Gastrocnemius medialis (tissue), 4 donors: ENCODE measurements around the gene LRRC51. TPM values are rescaled to one million over a fixed set of nuclear protein-coding genes. Genes with fewer than 3 reads are reported as not detected.

Source experiments
- ATAC-seq, 2 donors: fragments of 150-250 bp; one replicate each; pipeline ENCODE4 v1.9.1; 2016
- DNase-seq, 2 donors: peaks; one replicate each; pipeline ENCODE4 v3.0.0-alpha.2; 2019
- H3K27ac ChIP-seq, 4 donors: fragments of 200-600 bp; sonication (generic); 1 replicate in 1 of 4; 2 replicates in 3 of 4; pipeline ENCODE4 v1.5.1; 2016 to 2018; ENCODE audit warnings: mild to moderate bottlenecking in 2 of 4, moderate library complexity in 1 of 4
- H3K27me3 ChIP-seq, 3 donors: fragments of 200-600 bp; sonication (generic) in 2 of 3; 1 replicate in 1 of 3; 2 replicates in 2 of 3; pipeline versions ENCODE4 v1.5.1 to v1.6.0; 2016 to 2019; ENCODE audit warnings: mild to moderate bottlenecking in 1 of 3, moderate library complexity in 1 of 3
- H3K36me3 ChIP-seq, 2 donors: fragments of 200-600 bp; sonication (generic) in 1 of 2; one replicate each; pipeline ENCODE4 v1.5.1; 2017 to 2018
- H3K4me1 ChIP-seq, 2 donors: fragments of 200-600 bp; sonication (generic) in 1 of 2; one replicate each; pipeline ENCODE4 v1.5.1; 2016 to 2017; ENCODE audit warnings: mild to moderate bottlenecking in 2 of 2
- H3K4me3 ChIP-seq, 4 donors: fragments of 200-600 bp; sonication (generic) in 3 of 4; 1 replicate in 1 of 4; 2 replicates in 3 of 4; pipeline ENCODE4 v1.5.1; 2016 to 2019; ENCODE audit warnings: mild to moderate bottlenecking in 2 of 4
- H3K9me3 ChIP-seq, 3 donors: fragments of 200-600 bp; sonication (generic) in 2 of 3; 1 replicate in 1 of 3; 2 replicates in 2 of 3; pipeline ENCODE4 v1.5.1; 2016 to 2019
- CTCF ChIP-seq, 5 experiments: fragments of 450-650 bp in 3 of 5; fragments of 200-600 bp in 2 of 5; sonication (generic) in 2 of 5; IDR thresholded peaks in 4 of 5; conservative IDR thresholded peaks in 1 of 5; 1 replicate in 4 of 5; 2 replicates in 1 of 5; pipeline ENCODE4 v1.5.1; 2016 to 2019; ENCODE audit warnings: antibody characterized with exemption in 5 of 5, mild to moderate bottlenecking in 3 of 5, moderate library complexity in 3 of 5
- POLR2A ChIP-seq, 2 donors: fragments of 450-650 bp; IDR thresholded peaks; one replicate each; pipeline ENCODE4 v1.6.1; 2017; ENCODE audit warnings: antibody characterized with exemption in 2 of 2, mild to moderate bottlenecking in 2 of 2, moderate library complexity in 2 of 2
- in situ Hi-C, 4 donors: fragments of 200-750 bp; cut with MboI; loops; one replicate each; pipeline versions ENCODE4 v1.15.0 to v1.8.0; 2017; ENCODE audit warnings: low sequenced_read_pairs in 4 of 4
- intact Hi-C: fragments of 100-400 bp; cut with DNase I; formaldehyde crosslinking; loops from one replicate; pipeline ENCODE4 v1.15.1; 2023; ENCODE audit warnings: low total_unique reads
- total RNA-seq, 4 donors: library from RNA; depleted of rRNA; stranded (reverse); fragments of >200 nt; gene quantifications; one replicate each; pipeline versions ENCODE4 v1.1.0 to v1.2.3, GENCODE V29; 2016

The LRRC51 gene
- total RNA-seq, 4 donors from 2014 or later, result 3.6 to 9.5 (median 5.3) TPM

GRCh38 chr11:72067266-72067665 lies 13.4 kb upstream of the LRRC51 start:
- Histone ChIP-seq H3K27me3 (no peaks in the 10 kb centered on the region), H3K4me3 (no peak overlapping the region), H3K27ac (peak overlapping the region in 2 of 4 donors; percentile 5 to 8), H3K9me3 (no peaks in the 10 kb centered on the region), H3K36me3 (no peaks in the 10 kb centered on the region), H3K4me1 (peaks cover 31 to 52% of the 10 kb centered on the region in 2 donors)
- intact Hi-C loops (no loop called here), in situ Hi-C loops (no loop called here)
- ATAC-seq (no peak), DNase-seq (no peak)
- no peak for TF ChIP-seq POLR2A (IDR thresholded peaks at IDR 0.05)
- no peak for TF ChIP-seq CTCF (IDR thresholded peaks at IDR 0.05 in 4 of 5, conservative IDR thresholded peaks at IDR 0.05 in 1 of 5)

- Histone ChIP-seq H3K4me1 (peaks cover 31 to 52% of the 10 kb centered on the region in 2 donors), H3K4me3 (no peak overlapping the region), H3K9me3 (no peaks in the 10 kb centered on the region), H3K36me3 (no peaks in the 10 kb centered on the region), H3K27me3 (no peaks in the 10 kb centered on the region), H3K27ac (no peak overlapping the region)
- intact Hi-C loops (no loop called here), in situ Hi-C loops (no loop called here)
- ATAC-seq (no peak), DNase-seq (no peak)
- no peak for TF ChIP-seq CTCF (IDR thresholded peaks at IDR 0.05 in 4 of 5, conservative IDR thresholded peaks at IDR 0.05 in 1 of 5)
These were observed 13.0 kb upstream of the LRRC51 start for GRCh38 chr11:72067676-72068075.

- Histone ChIP-seq H3K4me3 (peak overlapping the region in 2 of 4 donors; percentile 5 to 14), H3K27ac (peak overlapping the region; percentile 66 to 81 (median 74)), H3K9me3 (no peaks in the 10 kb centered on the region), H3K4me1 (peaks cover 31 to 52% of the 10 kb centered on the region in 2 donors), H3K27me3 (no peaks in the 10 kb centered on the region), H3K36me3 (no peaks in the 10 kb centered on the region)
- TF ChIP-seq POLR2A (IDR thresholded peaks at IDR 0.05) (no peak), CTCF (IDR thresholded peaks at IDR 0.05 in 4 of 5, conservative IDR thresholded peaks at IDR 0.05 in 1 of 5) (no peak)
- in situ Hi-C loops, result no loop called here
- ATAC-seq, result peak; percentile 9 to 34
- no peak for DNase-seq
- intact Hi-C loops, result no loop called here
These were observed 11.4 kb upstream of the LRRC51 start for GRCh38 chr11:72069200-72069599.

- peak; percentile 98 to 99 for ATAC-seq
- Histone ChIP-seq H3K27me3 (no peaks in the 10 kb centered on the region), H3K36me3 (no peaks in the 10 kb centered on the region), H3K9me3 (no peaks in the 10 kb centered on the region), H3K4me3 (peak overlapping the region in 1 of 4 donors; percentile 5), H3K27ac (peak overlapping the region; percentile 66 to 81 (median 74)), H3K4me1 (peaks cover 31 to 52% of the 10 kb centered on the region in 2 donors)
- in situ Hi-C loops, result no loop called here
- TF ChIP-seq CTCF (IDR thresholded peaks at IDR 0.05 in 4 of 5, conservative IDR thresholded peaks at IDR 0.05 in 1 of 5) (no peak), POLR2A (IDR thresholded peaks at IDR 0.05) (peak in 1 of 2 donors; percentile 34)
- DNase-seq, result peak; percentile 77 to 88
- intact Hi-C loops, result no loop called here
These were observed 10.8 kb upstream of the LRRC51 start for GRCh38 chr11:72069787-72070251.

- no peaks in the 10 kb centered on the region for H3K27me3 ChIP-seq
- intact Hi-C loops (no loop called here), in situ Hi-C loops (no loop called here)
- H3K27ac ChIP-seq, result peak overlapping the region; percentile 66 to 81 (median 74)
- H3K36me3 ChIP-seq, result no peaks in the 10 kb centered on the region
- H3K4me1 ChIP-seq, result peaks cover 31 to 52% of the 10 kb centered on the region in 2 donors
- DNase-seq (no peak), ATAC-seq (no peak)
- TF ChIP-seq CTCF (IDR thresholded peaks at IDR 0.05 in 4 of 5, conservative IDR thresholded peaks at IDR 0.05 in 1 of 5) (no peak), POLR2A (IDR thresholded peaks at IDR 0.05) (no peak)
- no peak overlapping the region for H3K4me3 ChIP-seq
- H3K9me3 ChIP-seq, result no peaks in the 10 kb centered on the region
These were observed 10.2 kb upstream of the LRRC51 start for GRCh38 chr11:72070491-72070890.
